CD4-positive, alpha-beta T cell treated with Interleukin-12 subunit alpha and Interleukin-12 subunit beta, for 1 hour (primary cell): ENCODE measurements around the gene MANSC1.

Source experiments
- DNase-seq: peaks from one replicate; pipeline ENCODE4 v3.0.0-alpha.2; 2020

The MANSC1 gene

DNA sequence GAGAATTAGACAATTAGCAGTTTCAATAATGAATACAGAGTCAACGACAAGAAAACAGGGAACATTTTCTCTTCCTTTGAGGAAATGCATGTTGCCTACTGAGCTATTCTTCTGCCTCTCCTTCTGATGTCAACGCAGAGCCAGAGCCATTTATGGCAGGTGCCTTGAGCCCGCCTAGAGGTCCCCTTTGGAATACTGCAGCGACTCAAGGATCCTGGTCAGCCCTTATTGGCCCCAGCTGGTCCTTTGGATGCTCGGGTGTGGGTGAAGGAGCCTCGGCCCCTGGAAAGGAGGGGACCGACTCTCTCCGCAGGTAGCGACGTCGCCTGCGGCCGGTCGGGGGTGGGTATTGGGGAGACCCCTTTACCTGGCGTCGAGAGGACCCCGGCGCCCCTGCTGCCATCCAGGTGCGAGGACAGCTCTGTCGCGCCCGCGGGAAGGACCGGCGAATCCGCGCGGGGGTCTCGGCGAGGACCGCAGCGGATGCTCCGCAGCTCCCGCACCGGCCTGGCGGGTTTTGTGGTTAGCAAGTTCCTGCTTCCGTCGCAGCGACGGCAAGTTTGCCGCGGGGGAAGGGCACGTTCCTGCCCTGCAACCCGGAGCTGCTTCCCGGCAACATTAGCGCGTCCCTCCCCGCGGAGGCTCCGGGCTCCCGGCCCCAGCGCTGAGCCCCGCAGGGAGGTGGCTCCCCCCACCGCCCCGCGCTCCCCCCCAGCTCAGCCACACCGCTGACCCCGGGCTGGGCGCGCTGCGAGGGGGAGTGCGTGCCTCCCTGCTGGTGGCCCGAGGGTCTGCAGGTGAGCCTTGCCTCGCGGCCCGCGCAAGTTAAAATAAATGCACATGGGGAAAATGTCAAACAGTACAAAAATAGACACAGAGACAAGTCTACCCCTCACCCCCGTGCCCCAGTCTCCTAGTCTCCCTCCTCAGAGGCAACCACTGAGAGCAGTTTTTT is at the start of gene MANSC1:
TSS of gene MANSC1 (minus strand) at position 532 of the 955 bp plus-strand sequence. CDS start 6,928 bp downstream, outside the sequence.
- peak; percentile 62 for DNase-seq

DNA sequence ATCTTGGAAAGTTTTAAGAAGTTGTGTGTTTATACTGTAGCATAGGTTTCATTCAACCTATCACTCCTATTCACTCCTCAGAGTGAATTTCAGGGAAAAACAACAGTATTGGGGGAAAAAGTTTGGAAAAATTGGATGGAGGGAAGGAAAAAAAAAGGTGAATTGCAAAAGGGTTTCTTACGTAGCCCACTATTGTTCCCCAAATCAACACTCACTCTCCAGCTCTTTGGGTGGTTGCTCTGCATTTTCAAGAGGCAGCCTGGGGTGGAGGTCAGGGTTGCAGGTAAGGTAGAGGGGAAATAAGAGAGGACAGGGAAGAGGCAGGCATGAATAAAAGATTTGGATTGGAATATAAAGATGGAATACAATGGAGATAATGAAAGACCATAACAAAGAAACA is 49.1 kb upstream of the MANSC1 start:
- DNase-seq, result no peak

DNA sequence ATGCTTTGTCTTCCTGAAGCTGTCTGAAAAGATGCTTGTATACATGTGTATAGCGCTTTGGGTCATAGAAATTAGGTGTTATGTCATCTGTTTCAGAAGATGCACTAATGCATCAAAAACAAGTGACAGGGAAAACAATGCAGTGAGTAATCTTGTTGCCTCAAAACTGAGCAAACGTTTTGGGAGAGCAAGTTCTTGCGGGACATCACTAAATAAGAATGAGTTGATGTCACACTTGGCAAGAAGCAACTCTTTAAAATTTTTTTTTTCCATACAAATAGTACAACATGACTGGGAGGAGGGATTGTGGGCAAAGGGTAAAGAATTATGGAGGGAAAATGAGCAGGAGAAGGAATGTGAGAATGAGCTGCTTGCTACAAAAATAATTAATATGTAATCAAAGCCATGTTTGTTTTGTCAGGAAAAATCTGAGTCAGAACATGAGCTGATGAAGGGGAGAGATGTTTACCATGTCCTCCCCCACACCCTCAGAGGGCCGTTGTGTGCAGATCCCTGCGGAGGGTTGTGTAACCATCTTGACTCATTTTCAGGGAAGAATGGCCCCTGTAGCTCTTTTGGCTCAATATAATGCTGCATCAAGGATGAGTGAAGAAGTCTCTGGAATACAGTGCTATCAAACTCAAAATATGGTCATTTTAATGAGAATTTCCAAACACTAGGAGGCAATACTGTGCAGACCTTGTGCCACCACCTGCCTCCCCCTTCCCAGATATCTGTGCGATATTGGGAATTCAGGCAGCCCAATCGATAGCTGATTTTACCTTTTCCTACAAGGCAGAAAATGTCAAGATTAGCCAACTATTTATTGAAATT is 48.2 kb upstream of the MANSC1 start:
- no peak for DNase-seq

DNA sequence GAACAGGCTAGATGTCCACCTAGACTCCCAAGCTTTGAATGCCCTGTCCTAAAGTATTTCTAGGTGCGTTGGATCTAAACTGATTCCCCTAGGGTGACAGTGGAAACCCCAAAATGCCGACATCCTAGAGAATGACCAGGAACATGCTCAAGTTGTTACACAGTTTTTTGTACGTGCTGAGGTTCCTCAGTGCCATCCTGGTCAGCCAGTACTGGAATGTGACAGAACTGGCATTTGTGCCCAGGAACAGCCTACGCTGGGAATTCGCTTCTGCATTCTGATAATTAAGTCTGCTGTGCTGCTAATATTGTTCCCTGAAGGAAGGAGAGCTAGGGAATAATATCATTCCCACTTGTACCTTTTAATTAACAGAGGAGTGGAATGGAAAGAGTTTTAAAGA is 47.1 kb upstream of the MANSC1 start:
- DNase-seq, result no peak

DNA sequence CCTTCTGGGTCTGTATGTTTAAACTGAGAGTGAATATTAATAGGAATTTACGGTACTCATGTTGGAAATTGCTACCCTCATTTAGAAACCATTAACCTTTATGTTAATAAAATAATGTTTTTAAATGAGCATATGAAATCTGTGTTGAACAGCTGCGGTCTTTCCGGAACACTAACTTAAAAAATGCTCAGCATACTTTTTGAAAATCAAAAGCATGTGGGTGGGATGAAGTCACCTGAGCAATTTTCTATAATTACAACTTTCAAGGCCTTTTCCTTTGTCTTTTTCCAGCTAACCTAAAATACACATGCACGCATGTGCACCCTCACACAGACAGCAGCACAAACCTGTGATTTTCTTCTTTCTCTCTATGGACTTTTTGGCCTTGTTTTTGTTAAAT is 46.7 kb upstream of the MANSC1 start:
- no peak for DNase-seq

DNA sequence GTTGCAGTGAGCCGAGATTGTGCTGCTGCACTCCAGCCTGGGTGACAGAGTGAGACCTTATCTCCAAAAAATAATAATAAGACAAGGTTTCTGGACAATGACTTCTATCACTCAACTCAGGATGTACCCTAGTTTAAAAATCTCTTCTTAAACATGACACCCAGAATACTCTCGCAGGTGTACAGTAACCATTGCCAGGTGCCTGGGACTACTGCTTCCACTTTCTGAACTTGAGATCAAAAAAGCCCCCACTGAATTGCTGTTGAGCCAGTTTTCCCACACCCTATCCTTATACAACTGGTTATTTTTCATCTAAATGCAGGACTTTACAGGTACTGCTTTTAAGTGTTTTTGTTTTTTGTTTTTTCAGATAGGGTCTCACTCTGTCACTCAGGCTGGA is 43.1 kb upstream of the MANSC1 start:
- no peak for DNase-seq

DNA sequence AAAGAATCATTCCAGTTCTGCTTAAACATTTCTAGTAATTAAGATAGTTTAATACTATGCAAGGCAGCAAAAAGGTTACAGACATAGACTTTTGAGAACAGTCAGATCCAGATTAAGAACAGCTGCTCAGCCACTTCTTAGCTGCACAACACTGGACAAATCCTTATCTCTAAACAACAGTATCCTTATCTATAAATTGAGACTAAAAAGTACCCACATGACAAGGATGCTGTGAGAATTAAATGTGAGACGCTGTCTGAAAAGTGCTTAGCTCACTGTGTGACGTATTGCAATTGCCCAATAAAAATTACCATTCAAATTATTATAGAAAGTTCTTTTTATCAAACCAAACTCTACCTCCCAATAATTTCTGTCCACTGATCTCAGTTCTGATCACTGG is 42.4 kb upstream of the MANSC1 start:
- DNase-seq, result no peak

DNA sequence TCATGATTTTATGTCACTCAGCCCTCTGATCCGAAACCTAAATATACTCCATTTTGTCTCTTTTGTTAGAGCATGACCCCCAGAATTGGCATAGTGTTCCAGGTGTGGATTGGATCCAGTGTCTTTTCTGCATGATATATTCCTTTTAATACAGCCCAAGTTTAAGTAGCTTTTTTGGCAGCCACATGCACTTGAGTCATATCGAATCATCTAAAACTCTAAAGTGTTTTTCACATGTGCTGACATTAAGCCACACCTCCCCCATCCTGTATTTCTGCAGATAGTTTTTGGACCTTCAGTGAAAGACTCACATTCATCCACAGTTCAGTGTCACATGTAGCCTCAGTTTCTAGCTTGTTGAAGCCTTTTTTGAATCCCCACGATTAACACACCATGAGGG is 37.5 kb upstream of the MANSC1 start:
- DNase-seq, result no peak

DNA sequence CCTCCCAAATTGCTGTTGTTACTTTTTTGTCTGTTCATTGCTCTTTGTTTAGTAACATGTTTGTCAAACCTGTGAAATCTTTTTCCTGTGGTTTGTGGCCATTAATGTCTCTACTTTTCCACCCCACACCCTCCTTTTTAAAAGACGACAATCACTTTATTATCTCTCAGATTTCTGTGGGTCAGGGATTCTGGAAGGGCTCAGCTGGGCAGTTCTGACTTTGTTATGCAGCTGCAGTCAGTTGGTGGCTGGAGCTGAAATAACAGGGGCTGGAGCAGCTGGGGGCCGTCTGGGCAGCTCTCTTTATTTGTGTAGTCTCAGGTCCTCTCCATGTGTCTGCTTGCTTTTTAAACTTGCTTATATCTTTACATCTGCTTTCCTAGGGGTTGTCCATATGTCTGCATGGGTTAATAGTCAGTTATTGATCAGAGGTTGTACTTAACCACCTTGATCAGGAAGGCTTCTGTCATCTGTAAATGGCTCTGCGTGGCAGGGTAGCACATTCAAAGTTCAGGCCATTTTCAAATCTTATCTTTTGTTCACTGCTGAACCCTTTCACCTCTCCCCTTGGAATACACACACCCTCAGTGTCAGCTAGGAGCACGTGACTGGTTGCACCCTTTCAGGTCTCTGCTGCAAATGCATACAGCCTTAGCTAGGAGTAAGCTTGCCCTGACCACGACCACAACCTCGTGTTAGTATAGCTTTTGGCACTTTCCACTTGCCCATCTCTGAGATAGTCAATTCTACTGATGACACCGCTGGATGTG is 34.7 kb upstream of the MANSC1 start:
- DNase-seq, result peak; percentile 55

DNA sequence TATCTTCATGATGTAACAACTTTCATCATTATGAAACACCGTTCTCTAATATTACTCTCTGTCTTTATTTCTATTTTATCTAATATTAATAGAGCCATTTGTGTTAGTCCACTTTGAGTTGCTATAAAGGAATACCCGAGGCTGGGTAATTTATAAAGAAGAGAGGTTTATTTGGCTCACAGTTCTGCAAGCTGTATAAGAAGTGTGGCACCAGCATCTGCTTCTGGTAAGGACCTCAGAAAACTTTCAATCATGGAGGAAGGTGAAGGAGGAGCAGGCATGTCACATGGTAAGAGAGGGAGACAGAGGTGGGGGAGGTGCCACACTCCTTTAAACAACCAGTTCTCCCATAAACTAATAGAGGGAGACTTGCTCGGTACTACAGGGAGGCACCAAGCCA is 31.9 kb upstream of the MANSC1 start:
- DNase-seq, result no peak

DNA sequence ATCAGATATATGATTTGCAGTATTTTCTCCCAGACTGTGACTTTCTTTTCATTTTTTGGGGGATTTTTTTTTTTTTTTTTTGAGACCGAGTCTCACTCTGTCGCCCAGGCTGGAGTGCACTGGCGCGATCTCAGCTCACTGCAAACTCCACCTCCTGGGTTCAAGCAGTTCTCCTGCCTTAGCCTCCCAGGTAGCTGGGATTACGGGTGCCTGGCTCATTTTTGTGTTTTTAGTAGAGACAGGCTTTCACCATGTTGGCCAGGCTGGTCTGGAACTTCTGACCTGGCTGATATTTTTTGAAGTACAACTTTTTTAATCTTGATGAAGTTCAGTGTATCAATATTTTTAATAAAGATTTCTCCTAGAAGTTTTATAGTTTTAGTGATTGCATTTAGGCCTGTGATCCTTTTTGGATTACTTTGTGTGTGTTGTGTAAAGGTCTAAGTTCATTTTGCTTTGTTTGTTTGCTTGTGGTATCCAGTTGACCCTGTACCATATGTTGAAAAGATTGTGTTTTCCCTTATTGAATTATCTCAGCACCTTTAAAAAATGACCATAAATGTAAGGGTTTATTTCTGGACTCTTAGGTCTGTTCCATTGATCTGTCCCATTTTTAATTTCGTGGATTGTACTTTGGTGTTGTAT is 31.0 kb upstream of the MANSC1 start:
- no peak for DNase-seq

DNA sequence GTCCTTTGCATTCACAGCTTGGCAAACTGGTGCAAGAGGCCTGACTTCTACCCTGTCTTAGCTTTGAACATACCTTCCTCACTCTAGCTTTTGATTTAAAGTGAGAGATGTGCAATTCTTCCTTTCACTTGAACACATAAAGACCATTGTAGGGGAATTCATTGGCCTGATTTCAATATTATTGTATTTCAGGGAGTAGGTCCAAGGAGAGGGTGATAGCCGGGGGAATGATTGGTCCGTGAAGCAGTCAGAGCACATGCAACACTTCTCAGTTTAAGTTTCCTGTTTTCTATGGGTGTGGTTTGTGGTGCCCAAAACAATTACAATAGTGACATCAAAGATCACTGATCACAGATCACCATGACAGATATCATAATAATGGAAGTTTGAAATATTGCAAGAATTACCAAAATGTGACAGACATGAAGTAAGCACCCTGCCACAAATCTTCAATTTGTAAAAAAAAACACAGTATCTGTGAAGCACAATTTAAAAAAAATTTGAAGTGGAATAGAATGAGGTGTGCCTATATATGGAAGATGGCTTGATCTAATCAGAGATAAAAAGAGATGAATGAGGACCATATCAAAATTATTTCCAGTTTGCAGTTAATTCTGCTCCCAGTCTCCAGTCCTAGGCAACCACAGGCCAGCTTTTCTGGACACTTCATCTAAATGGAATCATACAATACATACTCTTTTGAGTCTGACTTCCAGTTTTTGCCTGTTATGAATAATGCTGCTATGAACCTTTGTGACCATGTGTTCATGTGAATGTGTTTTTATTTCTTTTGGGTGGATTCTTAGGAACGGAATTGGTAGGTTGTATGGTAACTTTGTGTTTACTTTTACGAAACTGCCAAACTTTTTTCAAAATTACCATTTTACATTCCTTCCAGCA is 30.0 kb upstream of the MANSC1 start:
- peak; percentile 88 for DNase-seq

DNA sequence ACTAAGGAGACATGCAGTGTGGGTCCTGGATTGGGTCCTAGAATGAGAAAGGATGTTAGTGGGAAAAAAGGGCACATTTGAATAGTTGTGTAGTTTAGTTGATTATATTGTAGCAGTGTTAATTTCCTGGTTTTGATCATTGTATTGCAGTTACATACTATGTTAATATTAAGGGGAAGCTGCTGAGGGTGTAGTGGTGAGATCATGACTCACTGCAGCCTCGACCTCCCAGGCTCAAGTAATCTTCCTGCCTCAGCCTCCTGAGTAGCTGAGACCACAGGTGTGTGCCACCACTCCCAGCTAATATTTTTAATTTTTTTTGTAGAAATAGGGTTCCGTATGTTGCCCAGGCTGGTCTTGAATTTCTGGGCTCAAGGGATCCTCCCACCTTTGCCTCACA is 28.6 kb upstream of the MANSC1 start:
- peak; percentile 37 for DNase-seq

DNA sequence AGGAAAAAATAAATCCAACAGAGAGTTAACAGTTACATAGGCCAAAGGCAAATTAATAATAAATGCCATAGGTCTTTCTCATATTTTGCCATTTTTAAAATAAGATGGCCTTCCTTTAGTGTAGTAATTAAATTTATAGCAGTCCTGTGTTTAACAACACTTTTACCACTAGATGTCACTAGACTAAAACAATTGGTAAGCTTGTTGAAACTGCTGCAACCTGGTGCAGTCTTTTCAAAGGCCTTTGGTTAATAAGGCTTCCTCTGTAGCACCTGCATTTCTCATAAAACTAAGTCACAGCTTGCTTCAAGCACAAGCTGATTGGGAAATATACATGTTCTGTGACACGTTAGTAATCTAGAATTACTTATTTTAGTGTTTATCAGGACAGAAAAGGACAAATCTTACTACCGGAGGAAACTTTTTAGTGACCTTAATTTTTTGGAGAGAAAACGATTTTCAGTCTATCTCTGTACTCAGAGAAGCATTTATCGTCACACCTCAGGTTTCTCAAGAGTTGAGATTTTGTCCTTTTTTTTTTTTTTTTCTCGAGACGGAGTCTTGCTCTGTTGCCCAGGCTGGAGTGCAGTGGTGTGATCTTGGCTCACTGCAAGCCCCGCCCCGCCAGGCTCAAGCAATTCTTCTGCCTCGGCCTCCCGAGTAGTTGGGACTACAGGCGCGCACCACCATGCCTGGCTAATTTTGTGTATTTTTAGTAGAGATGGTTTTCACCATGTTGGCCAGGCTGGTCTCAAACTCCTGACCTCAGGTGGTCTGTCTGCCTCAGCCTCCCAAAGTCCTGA is 26.8 kb upstream of the MANSC1 start:
- peak; percentile 82 for DNase-seq

DNA sequence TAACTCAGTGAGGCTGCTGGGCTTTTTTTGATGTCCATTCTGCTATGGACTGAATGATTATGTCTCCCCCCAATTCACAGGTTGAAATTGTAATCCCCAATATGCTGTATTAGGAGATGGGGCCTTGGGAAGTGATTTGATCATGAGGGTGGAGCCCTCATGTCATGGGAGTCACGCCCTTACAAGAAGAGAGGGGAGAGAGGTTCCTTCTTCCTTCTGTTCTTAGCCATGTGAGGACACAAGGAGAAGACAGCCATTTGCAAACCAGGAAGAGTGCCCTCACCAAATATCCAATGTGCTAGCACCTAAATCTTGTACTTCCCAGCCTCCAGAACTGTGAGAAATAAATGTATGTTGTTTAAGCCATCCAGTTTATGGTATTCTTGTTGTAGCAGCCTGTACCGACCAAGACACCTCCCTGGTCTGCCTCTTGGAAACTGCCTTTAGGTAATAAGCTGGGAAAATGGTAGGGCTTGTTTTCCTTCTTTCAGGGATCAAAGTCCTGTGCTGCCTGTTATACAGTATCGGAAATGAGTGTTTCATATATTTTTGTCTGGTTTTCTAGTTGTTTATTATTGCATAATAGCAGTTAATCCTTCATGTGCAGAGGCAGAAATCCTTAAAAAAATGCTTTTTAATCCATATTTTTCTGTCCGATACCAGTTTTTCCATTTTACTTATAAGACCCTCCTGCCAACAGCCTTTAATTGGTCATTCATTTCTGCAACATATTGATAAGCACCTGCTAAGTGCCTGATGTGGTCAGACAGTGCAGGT is 23.1 kb upstream of the MANSC1 start:
- DNase-seq, result no peak

DNA sequence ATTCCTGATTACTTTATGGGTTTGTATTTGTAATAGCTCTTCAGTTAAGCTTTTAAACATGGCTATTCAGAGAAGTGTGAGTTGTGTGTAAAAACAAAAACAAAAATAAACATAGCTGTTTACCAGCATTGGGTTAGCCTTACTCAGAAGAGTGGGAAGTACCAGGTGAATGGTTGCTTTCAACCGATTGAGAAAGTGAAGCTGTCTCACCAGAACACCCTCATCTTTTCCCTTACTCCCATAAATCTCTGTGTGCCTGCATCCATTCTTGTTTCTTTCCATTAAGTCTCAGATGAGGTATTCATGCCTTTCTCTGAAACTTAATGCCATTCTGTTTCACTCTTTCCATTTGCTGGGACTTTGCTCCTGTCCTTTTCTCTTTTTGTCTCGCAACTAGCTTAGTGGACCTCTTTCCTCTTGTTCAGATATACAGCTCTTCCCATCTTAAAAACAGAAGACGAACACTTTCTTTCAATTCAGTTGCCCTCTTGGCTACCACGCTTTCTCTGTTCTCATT is 17.5 kb upstream of the MANSC1 start:
- DNase-seq, result no peak

DNA sequence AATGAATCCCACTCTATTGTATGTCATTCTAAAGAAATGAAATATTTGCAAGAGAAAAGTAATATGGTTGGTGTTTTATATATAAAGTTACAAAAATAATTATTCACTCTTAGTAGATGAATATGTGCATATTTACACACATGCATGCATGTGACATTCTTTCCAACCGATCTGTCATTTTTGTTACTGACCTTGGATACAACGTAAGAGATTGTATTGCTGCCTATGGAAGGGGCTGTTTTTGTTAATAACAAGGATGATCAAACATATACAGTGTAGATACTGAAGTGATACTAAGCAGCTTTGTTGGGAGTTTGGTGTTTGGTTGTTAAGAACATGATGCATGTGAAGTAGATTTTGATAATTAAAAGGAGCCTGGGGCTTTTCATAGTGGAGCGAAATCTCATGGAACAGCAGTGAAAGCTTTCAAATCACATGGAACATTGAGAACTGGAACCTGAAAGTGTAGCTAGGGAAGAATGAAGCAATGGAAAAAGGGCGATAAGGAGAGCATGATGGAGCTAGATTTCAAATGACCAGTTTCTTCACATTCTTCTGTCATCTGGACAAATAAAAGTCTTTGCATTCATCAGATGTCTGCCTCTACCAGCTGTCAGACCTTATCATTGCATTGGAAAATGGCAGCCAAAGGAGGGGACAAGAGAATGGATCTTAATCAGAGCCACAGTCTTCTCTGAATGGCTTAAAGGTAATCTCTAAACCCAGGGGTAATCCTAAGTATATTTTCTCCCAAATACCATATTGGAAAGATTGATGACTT is 16.8 kb upstream of the MANSC1 start:
- DNase-seq, result no peak

DNA sequence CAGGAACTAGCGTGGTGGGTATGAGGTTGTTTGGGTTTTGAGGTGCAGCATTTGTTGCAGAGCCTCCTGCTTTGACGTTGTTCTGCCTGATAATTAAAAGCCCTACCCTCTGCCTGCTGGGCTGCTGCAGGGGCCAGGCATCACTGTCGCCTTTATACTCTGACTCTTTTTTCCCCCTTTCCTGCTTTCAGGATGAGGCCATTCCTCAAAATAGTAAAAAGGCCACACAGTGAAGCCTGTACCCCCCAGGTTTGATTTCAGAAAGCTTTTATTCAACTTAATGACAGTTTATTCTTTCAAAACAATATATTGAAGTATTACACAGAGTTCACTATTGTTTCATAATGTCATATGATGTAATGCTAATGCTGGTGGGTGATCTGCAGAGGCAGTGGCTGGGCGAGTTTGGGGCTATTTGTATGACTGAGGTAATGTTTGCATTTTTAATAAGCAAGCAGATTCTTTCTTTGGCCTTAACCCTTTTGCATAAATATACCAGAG is 15.9 kb upstream of the MANSC1 start:
- DNase-seq, result no peak

DNA sequence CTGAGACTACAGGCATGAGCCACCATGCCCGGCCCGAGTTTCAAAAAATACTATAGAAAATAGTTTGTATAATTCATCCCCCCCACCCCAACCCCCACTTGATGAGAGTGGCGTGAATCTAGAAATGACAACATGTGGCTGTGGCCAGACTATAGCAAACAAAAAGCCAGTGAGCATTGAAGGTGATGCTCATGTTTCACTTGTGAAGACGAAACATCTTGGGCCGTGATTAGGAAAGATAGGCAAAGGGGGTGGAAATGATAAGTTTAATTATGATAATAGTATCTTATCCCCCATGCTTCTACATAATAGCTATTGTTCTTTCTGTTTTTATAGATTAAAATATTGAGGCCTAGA is 15.4 kb upstream of the MANSC1 start:
- no peak for DNase-seq
